ENCODE results near the gene CTU1.
"Not testable (repeated sequence)": the region's sequence is repeated elsewhere in the genome, so short reads cannot be mapped to it uniquely, and the experiment has no call there.

CTU1 gene

DNA sequence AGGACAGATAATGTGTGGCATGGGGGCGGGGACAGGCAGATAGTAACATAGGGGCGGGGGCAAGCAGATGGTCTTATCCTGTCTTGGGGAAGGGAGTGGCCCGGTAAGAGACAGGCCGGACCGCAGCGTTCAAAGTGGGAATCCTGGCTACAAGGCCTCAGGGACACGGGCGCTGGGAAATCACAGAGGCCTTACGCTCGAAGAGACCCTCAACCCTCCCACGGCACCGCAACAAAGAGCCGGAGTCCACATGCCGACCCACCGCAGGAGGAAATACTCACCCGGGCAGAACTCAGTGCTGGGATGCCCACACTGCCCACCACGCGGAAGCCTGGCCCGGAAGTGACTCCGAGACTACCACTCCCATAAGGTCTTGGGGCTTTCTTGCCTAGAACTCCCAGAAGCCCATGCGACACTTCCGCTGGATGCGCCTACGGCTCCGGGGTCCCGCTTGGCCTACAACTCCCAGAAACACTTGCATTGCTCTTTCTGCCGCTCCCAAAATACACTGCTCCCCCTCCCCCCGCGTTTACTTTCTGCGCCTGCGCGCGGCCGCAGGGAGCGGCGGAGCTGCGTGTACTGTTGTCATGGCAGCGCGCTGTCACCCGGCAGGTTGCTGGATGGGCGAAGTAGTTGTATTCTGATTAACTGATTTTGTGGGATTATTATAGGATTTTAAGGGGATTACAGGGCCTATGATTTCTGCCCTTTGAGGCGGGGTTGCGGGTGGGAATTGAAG is at the start of gene CTU1:
Gene CTU1 (minus strand): TSS at position 344 of the 739 bp plus-strand sequence. CDS start 3,840 bp downstream, outside the sequence.
- peak; percentile 98 for DNase-seq

DNA sequence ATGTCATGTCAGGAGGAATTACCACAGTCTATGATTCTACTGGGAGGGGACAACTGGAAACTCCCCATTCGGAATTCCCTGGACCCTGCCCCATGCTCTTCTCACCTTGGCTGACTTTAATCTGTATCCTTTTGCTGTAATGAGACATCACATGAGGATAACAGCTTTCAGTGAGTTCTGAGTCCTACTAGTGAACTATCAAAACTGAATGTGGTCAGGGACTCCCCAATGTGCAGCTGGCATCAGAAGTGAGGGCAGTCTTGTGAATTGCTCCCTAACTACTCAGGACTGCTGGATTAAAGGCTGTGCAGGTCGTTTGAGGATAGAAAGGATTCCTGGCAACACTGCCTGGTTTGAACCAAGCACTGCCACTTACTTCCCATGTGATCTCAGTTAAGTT is 49.1 kb upstream of the CTU1 start:
- no peak for DNase-seq

DNA sequence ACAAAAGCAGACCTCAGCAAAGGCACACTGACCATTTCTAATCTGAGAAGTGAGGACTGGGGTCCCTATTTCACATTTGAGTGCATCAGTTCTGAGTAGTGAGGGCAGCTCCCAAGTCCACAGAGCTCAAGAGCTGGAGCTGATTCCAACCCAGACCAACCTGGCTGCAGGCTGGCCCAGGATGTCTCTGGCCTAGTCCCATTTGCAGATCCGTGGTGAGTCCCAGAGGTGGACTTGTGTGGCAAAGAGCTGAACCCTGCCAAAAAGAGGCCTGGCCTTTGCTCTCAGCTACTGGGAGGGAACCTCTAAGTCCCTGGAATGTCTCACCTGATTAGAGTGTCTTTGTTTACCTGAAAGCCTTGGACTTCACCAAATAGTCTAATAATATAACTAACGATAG is 48.5 kb upstream of the CTU1 start:
- DNase-seq, result no peak

DNA sequence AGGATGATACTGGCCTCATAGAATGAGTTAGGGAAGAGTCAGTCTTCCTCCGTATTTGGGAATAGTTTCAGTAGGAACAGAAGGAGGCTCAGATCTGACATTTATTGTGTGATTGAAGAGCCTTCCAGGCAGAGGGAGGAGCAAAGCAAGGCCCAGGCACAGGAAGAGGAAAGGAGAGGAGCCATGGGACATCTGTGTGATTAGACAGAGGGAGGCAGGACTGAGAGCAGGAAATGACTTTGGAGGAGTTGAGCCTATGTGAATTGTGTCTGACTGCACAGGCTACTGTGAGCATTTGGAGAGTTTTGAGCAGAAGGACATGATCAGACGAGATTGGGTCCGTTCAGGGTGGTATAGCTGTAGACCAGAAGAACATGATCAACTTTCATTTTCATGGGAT is 42.4 kb upstream of the CTU1 start:
- DNase-seq, result no peak

DNA sequence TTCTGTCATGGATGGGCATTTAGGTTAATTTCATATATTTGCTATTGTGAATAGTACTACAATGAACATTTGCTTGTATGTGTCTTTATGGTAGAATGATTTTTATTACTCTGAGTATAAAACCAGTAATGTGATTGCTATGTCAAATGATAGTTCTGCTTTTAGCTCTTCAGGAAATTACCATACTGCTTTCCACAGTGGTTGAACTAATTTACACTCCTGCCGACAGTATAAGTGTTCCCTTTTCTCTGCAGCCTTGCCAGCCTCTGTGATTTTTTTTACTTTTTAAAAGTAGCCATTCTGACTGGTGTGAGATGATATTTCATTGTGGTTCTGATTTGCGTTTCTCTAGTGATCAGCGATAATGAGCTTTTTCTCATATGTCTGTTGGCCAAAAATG is 40.4 kb upstream of the CTU1 start:
- peak; percentile 34 to 56 for DNase-seq

DNA sequence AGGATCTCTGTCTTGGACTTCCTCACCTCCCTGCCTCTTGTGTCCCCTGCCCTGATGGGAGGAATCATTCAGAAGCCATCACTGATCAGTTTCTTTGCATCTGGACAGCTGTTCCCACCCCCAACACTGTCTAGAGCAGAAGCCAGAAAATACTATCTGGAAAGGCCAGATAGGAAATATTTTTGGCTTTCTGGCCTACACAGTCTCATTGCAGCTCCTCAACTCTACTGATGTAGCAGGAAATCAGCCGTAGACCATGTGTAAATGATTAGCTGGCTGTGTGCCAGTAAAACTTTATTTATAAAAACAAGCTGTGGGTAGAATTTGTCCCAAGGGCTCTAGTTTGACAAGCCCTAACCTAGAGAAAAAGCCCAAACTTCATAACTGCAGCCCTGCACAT is 39.5 kb upstream of the CTU1 start:
- DNase-seq, result no peak

DNA sequence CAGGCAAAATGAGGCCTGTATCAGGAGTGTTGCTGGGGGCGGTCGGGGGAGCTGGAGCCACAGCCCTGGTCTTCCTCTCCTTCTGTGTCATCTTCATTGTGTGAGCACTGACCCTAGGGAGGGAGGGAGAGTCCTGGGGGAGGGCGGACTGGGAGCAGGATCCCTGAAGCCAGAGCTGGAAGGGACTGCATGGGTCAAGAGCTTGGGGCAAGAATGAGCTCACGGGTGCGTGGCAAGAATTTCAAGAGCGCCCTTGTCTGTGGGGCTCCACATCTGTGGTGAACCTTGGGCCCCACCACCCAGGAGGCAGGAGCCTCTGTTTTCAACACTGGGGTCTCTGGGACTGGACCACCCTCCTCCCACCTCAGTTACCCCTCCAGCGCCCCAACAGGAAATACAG is 38.5 kb upstream of the CTU1 start:
- no peak for DNase-seq

DNA sequence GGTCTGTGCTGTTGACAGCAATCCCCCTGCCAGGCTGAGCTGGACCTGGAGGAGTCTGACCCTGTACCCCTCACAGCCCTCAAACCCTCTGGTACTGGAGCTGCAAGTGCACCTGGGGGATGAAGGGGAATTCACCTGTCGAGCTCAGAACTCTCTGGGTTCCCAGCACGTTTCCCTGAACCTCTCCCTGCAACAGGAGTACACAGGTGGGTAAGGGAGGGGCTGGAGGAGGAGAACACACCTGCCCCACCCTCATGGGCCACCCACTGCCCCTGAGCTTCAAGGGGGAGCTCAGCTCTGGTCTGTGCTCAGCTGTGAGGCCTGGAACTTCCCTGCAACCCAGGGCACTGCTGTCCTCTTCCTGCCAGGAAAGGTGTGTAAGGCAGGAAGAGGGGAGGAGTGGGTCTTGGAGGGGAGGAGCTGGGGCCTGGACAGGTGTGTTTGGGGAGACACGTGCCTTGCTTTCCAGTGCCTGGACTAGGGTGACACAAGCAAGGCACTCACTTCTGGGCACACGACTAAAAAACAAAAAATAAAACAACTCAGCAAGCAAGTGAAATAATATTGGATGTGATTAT is 37.8 kb upstream of the CTU1 start:
- no peak for DNase-seq

DNA sequence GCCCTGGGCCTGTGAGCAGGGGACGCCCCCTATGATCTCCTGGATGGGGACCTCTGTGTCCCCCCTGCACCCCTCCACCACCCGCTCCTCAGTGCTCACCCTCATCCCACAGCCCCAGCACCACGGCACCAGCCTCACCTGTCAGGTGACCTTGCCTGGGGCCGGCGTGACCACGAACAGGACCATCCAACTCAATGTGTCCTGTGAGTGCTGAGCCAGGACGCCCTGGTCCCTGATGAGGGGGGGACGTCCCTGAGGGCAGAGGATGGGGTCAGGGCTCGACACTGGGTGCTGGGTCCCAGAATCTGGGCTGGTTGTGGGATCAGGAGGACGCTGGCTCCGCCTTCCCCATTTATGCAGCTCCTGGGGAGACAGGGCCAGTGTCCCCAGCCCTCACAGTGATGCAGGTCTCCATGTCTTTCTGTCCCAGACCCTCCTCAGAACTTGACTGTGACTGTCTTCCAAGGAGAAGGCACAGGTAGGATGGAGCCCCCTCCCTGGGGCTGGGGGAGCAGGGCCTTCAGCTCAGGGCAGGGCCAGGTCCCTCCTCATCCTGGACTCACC is 36.4 kb upstream of the CTU1 start:
- DNase-seq, result no peak

DNA sequence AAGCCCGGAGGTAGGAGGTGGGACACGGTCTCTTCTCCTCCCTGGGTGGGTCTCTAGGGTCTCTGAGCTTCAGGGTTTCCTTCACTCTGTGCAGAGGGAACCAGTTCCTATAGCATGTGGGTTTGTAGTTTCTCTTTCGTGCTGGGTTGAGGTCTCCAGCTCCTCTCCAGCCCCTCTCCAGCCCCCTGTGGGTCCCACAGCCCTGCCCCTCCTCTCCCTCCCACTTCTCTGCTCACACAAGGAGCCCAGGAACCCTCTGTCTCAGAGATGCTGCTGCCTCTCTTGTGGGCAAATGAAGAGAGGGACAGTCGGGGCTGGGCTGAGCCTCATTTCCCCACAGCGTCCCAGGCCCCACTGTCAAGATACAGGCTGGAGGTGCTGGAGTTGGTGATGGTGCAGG is 35.3 kb upstream of the CTU1 start:
- no peak for DNase-seq

DNA sequence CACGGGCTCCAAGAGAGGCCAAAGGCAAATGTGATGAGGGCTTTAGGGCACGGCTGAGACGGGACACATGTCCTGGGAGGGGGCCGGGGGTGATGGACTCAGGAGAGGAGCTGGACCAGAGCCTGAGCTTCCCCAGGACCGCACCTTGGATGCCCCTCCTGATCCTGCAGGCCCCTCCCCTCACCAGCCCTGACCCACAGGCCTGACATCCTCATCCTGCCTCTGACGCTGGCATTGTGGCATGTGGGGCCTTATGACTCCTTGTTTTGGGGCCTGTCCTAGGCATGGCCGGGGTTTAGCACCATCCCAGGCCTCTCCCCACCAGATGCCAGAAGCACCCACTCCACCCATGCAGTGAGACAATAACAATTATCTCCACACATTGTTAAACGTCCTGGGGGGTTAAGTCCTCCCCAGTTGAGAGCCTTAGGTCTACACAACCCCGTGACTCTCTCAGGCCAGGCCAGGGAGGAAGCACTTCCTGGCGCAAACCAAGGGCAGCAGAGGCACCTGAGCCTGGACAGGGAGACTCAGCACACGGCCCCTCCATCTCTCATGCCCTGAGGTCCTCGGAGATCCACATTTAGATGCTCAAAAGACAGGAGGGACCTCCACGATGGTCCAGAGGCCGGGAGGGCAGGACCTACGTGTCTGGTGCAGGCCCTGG is 34.7 kb upstream of the CTU1 start:
- not testable (repeated sequence) for DNase-seq

DNA sequence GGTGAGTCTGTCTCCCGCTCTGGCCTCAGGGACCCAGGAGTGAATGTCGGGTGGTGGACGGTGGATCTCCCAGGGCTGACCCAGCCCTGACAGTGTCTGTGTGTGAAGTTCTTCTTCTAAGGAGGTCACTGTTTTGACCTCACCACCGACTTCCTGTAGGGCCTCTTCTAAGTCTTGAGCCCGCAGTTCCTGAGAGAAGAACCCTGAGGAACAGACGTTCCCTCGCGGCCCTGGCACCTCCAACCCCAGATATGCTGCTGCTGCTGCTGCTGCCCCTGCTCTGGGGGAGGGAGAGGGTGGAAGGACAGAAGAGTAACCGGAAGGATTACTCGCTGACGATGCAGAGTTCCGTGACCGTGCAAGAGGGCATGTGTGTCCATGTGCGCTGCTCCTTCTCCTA is 33.9 kb upstream of the CTU1 start, which contains the start of gene SIGLEC7:
Gene SIGLEC7 (plus strand): TSS at position 183 of the 400 bp plus-strand sequence. CDS start 69 bp downstream, at position 252.
- peak; percentile 49 to 56 for DNase-seq

DNA sequence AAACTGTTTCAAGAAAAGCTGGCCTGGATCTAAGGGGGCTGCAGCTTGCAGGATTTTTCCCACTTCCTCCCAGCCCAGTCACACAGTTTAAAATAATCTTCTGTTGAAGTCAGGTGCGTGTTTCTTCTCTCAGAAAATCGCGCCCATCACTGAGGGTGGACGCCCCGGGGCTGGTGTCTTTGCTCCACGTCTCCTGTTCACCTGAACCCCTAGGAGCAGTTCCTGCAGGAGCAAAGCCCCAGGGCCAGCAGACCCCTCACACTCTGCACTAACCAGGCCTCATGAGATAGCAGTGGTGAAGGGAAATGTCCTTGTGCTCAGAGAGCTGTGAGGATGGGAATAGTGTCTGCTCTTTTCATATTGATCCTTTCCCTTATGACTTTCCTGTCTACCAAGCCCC is 33.0 kb upstream of the CTU1 start:
- no peak for DNase-seq

DNA sequence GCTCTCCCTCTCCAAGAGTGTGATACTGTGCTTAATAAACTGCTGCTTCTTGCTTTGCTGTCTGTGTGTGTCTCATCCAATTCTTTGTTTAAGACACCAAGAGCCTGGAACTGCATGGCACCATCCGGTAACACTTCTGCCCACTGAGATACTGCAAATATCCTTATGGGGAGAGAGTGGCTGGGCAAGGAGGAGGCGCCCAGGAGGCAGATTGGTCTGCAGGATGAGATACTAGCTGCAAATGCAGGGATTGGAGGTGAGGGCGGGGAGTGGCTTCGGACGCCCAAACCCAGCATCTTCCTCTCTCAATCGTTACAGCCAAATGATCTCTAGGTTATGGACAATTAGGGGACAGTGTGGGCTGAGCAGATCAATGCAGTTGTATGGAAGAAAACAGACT is 32.2 kb upstream of the CTU1 start:
- no peak for DNase-seq

DNA sequence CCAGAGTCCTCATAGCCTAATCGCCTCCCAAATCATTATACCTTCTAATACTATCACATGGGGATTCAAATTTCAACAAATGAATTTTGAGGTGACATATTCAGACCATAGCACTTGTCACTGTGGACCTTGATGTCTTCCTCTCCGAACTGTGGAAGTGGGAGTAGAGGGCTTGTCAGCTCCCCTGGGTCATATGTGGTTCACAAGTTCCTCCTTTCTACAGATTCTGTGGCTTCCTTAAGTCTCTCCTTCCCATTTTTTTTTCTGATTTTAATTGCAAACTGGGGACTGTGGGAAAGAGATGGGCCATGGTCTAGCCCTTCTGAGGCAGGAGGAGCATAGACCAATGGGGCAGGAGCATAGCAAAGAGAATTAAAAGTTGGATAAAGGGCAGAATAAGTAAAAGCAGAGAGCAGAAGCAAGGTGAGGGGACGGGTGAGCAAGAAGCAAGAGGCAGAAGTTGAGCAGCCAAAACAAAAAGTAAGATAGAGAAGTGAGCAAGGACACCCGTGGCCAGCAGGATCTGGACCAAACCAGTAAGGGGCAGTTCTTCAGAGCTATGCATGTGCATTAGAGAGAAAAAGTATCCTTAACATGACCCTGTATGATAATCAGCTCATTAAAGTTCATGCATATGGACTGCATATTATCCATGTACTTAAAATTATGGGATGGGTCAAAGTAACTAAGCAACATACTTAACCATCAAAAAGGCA is 31.2 kb upstream of the CTU1 start:
- DNase-seq, result peak; percentile 64

DNA sequence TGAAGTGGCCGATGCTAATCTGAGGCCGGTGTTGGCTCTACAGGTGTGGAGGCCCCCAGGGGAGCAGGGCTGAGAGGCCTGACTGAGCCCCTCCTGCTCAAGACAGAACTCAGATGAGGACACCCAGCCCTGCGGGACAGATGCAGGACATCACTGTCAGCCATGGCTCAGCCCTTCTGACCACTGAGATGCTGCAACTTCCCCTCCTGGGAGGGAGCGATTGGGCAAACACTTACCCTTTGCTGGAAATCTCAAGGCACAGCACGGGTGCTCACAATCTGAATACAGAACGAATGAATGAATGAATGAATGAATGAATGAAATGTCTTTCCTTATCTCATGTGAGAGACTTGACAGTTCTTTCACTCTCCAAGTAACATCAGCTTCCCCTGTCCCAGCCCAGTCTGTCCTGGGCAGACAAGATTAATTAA is 30.4 kb upstream of the CTU1 start:
- peak; percentile 83 to 89 for DNase-seq

DNA sequence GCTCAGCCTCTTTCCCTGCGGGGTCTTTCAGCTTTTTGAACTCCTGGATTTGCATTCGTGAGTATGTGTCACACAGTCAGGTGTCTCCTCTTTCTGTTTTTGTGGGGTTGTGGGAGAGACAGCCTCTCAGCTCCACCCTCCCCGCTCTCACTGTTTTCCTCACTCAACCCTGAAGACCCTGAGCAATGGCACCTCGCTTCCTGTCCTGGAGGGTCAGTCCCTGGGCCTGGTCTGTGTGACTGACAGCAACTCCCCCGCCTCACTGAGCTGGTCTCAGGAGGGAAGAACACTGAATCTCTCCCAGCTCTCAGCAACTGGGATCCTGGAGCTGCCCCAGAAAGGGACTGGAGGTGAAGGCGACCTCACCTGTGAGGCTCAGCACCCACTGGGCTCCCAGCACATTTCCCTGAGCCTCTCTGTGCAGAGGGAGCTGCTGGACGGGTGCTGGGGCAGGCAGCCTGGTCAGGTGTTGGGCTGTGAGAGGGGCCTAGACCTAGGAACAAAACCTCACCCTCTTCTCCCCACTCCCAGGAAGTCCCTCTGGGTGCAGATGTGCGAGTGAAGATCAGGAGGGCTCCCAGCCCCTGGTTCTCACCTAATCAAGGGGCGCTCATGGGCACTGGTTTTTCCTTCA is 29.7 kb upstream of the CTU1 start:
- no peak for DNase-seq

DNA sequence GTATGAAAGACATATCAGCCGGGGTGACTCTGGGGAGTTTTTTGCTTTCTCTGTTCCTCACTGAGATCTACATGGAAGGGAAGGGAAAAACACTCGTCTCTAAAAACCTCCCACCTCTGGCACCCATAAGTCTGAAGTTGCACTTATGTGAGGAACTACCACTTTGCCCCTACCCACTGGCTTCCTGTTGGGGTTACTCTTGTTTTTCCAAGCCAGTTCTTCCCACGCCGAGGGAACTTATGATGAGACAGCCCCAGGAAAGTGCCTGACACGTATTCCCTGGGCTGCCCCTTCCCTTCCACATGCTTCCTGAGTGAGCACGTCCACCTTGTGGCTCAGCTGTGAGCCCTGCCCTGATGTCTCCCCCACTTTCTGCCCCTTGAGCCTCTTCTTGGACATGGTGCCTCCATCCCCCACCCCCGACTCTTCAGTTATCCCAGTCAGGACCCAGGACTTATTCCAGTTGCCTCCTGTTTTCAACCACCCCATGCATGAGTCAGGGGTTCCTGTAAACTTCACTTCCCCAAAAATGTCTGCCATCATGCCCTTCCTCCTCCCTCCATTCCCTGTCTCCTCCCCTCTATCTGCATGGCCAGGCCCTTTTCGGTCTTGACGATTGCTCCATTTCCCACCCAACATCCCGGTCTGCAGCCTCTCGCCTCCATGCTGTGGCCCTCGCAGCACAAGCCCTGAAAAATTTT is 28.8 kb upstream of the CTU1 start:
- DNase-seq, result peak; percentile 71 to 78

DNA sequence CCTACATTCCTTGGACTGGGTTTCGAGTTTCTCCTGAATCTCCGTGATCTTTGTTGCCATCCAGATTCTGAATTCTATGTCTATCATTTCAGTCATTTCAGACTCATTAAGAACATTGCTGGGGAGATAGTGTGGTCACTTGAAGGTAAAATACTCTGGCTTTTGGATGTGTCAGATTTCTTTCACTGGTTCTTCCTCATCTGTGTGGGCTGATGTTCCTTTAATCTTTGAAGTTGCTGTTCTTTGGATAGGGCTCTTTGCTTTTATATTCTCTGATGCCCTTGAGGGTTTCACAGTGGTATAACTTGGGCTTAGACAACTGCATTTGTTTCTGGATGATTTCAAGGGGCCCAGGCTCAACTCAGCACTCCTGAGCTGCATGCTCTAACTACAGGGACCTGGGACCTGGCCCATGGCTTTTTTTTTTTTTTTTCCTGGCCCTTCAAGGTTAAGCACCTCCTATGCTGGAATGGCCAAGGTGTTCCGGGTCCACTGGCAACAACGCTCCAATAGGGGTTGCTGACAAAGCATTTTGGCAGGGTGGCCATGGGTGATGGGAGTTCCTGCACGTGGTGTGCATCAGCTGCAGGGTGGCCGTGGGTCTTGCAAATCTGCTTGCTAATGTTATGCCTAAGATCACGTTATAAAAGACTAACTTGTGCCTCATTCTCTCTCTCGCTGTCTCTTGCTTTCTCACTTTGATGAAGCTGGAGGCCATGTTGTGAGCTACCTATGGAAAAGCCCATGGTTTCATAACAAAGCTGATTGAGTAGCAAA is 28.0 kb upstream of the CTU1 start:
- no peak for DNase-seq

DNA sequence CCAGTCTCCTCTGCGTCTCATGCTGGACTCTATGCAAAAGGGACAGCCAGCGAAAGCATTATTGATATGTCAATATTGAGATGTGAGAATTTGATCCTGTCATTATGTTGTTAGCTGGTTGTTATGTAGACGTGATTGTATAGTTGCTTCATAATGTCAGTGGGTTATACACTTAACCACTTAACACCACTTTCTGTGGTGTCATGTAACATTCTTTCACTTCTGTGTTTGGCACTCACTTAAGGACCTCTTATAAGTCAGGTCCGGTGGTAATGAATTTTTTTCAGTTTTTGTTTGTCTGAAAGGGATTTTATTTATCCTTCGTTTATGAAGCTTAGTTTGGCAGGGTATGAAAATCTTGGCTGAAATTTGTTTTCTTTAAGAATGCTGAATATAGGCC is 26.8 kb upstream of the CTU1 start:
- no peak for DNase-seq

Data from AML-193 (cell line).